Sigmoid colon (tissue), 7 donors: ENCODE data around the gene H3-3A. TPM values are rescaled to one million over a fixed set of nuclear protein-coding genes. Genes with fewer than 3 reads are reported as not detected.

Source experiments
- DNase-seq: peaks from one replicate; pipeline ENCODE4 v3.0.0-alpha.2; 2019
- H3K27ac ChIP-seq, 4 donors: fragments of 200-600 bp; sonication (generic); one replicate each; pipeline ENCODE4 v1.5.1; 2016 to 2019; ENCODE audit warnings: mild to moderate bottlenecking in 1 of 4
- H3K27me3 ChIP-seq, 3 donors: fragments of 200-600 bp; sonication (generic); one replicate each; pipeline ENCODE4 v1.5.1; 2019; ENCODE audit warnings: mild to moderate bottlenecking in 1 of 3
- H3K36me3 ChIP-seq, 4 donors: fragments of 200-600 bp; sonication (generic); one replicate each; pipeline ENCODE4 v1.5.1; 2016 to 2019
- H3K4me1 ChIP-seq, 4 donors: fragments of 200-600 bp; sonication (generic); one replicate each; pipeline ENCODE4 v1.5.1; 2017 to 2019
- H3K4me3 ChIP-seq, 4 donors: fragments of 200-600 bp; sonication (generic); one replicate each; pipeline ENCODE4 v1.5.1; 2017 to 2019; ENCODE audit warnings: mild to moderate bottlenecking in 2 of 4, moderate library complexity in 1 of 4
- H3K9me3 ChIP-seq, 4 donors: fragments of 200-600 bp in 3 of 4; sonication (generic) in 3 of 4; one replicate each; pipeline versions ENCODE4 v1.5.1 to v1.6.1; 2013 to 2019
- EP300 ChIP-seq, 4 donors: sonication (generic); formaldehyde crosslinking; IDR thresholded peaks; one replicate each; pipeline ENCODE4 v1.6.1; 2017; ENCODE audit warnings: antibody characterized with exemption in 4 of 4
- POLR2A ChIP-seq, 2 donors: fragments of 450-650 bp; IDR thresholded peaks; one replicate each; pipeline ENCODE4 v1.6.1; 2016; ENCODE audit warnings: antibody characterized with exemption in 2 of 2, mild to moderate bottlenecking in 2 of 2, moderate library complexity in 2 of 2
- POLR2AphosphoS5 ChIP-seq, 4 donors: sonication (generic); formaldehyde crosslinking; IDR thresholded peaks; one replicate each; pipeline ENCODE4 v1.6.1; 2017; ENCODE audit warnings: antibody characterized with exemption in 4 of 4
- WGBS, 2 donors: extraction: QIAGEN DNeasy Blood & Tissue Kit; methylation state at CpG; one replicate each; pipeline ENCODE4 v1.1.7; 2013; 5-methylcytosine and 5-hydroxymethylcytosine counted together
- intact Hi-C: fragments of 100-400 bp; cut with DNase I; formaldehyde crosslinking; loops from one replicate; pipeline ENCODE4 v1.15.1; 2023
- polyA plus RNA-seq, 3 donors: library from polyadenylated mRNA; stranded (reverse); fragments of 200-250 nt; gene quantifications; one replicate each; pipeline ENCODE4 v1.2.3, GENCODE V29; 2013
- total RNA-seq, 4 donors: library from RNA; depleted of rRNA; stranded (reverse); fragments of >200 nt; gene quantifications; one replicate each; pipeline ENCODE4 v1.1.0, GENCODE V29; 2016
- TF ChIP-seq, protein P1 (sequence below), 4 experiments: fragments of 450-650 bp in 3 of 4; fragments of 200-600 bp in 1 of 4; IDR thresholded peaks; one replicate each; pipeline ENCODE4 v1.5.1; 2016 to 2019; ENCODE audit warnings: antibody characterized with exemption in 4 of 4, mild to moderate bottlenecking in 3 of 4, moderate library complexity in 2 of 4
- donor health status: healthy with polysubstance abuse.
- donor health status: Bipolar disorder and iron deficiency.
- donor health status: healthy.

H3-3A gene
- total and polyA plus RNA-seq, 7 donors = 320 to 2,184 (median 452) TPM

DNA sequence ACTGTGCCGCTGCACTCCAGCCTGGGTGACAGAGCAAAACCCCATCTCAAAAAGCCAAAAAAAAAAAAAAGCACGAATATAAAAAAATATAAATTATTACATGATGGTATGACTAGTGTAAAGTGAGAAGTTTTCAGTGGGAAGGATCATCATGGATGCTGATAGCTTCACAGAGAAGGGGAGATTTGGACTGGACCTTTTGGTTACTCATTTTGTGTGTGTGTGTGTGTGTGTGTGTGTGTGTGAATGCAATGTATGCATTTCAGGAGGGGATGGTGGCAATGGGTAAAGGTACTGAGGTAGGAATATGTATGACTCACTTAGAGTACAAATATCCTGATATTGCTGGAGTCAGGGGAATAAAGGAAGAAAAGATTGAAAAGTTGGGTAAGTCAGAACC, 40.7 kb upstream of the H3-3A start:
- Histone ChIP-seq H3K36me3 (no peaks in the 10 kb centered on the region), H3K27ac (no peak overlapping the region), H3K27me3 (no peaks in the 10 kb centered on the region), H3K9me3 (no peaks in the 10 kb centered on the region), H3K4me1 (no peaks in the 10 kb centered on the region), H3K4me3 (no peak overlapping the region)
- DNase-seq = no peak
- TF ChIP-seq POLR2A (IDR thresholded peaks at IDR 0.05) (no peak), EP300 (IDR thresholded peaks at IDR 0.05) (no peak), POLR2AphosphoS5 (IDR thresholded peaks at IDR 0.05) (no peak)
- TF ChIP-seq, protein P1, sequence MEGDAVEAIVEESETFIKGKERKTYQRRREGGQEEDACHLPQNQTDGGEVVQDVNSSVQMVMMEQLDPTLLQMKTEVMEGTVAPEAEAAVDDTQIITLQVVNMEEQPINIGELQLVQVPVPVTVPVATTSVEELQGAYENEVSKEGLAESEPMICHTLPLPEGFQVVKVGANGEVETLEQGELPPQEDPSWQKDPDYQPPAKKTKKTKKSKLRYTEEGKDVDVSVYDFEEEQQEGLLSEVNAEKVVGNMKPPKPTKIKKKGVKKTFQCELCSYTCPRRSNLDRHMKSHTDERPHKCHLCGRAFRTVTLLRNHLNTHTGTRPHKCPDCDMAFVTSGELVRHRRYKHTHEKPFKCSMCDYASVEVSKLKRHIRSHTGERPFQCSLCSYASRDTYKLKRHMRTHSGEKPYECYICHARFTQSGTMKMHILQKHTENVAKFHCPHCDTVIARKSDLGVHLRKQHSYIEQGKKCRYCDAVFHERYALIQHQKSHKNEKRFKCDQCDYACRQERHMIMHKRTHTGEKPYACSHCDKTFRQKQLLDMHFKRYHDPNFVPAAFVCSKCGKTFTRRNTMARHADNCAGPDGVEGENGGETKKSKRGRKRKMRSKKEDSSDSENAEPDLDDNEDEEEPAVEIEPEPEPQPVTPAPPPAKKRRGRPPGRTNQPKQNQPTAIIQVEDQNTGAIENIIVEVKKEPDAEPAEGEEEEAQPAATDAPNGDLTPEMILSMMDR (IDR thresholded peaks at IDR 0.05) = no peak
- 46 to 53% methylated on average over 2 of the region's 2 CpGs for WGBS, 2 donors
- intact Hi-C loops = no loop called here

DNA sequence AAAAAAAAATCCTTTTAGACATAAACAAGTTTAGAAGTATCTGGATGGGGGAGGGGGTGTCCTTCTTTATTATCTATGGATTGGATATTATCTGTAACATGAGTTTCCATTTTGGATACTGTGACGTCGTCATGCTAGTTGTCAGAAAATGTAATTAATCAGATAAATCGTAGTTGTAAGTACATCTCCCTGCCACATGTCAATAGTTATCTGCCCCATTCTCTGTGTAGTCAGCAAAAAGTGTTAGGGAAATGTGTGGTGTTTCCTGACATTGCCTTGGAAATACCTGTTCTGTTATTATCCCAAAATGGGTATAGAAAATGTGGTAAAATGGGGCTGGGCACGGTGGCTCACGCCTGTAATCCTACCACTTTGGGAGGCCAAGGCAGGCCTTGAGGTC, 38.8 kb upstream of the H3-3A start:
- Histone ChIP-seq H3K9me3 (no peaks in the 10 kb centered on the region), H3K4me1 (no peaks in the 10 kb centered on the region), H3K4me3 (no peak overlapping the region), H3K27me3 (no peaks in the 10 kb centered on the region), H3K27ac (no peak overlapping the region), H3K36me3 (no peaks in the 10 kb centered on the region)
- TF ChIP-seq POLR2AphosphoS5 (IDR thresholded peaks at IDR 0.05) (no peak), EP300 (IDR thresholded peaks at IDR 0.05) (no peak), POLR2A (IDR thresholded peaks at IDR 0.05) (no peak)
- TF ChIP-seq, protein P1 (IDR thresholded peaks at IDR 0.05) = no peak
- DNase-seq = no peak
- 92 to 93% methylated on average over 5 of the region's 5 CpGs for WGBS, 2 donors
- intact Hi-C loops = no loop called here

- intact Hi-C loops = no loop called here
- no peak for DNase-seq
- no peak overlapping the region for H3K4me3 ChIP-seq
- H3K27me3 ChIP-seq = no peaks in the 10 kb centered on the region
- 42 to 56% methylated on average over 2 of the region's 2 CpGs for WGBS, 2 donors
- H3K4me1 ChIP-seq = no peaks in the 10 kb centered on the region
- TF ChIP-seq, protein P1 (IDR thresholded peaks at IDR 0.05) = no peak
- H3K36me3 ChIP-seq = no peaks in the 10 kb centered on the region
- H3K27ac ChIP-seq = no peak overlapping the region
- H3K9me3 ChIP-seq = no peaks in the 10 kb centered on the region
Measured at GRCh38 chr1:226026833-226027232, 35.7 kb upstream of the H3-3A start.

- H3K36me3 ChIP-seq = no peaks in the 10 kb centered on the region
- no peak overlapping the region for H3K4me3 ChIP-seq
- H3K27ac ChIP-seq = no peak overlapping the region
- 63 to 84% methylated on average over 5 of the region's 5 CpGs for WGBS, 2 donors
- intact Hi-C loops = no loop called here
- H3K9me3 ChIP-seq = no peaks in the 10 kb centered on the region
- no peak for DNase-seq
- no peaks in the 10 kb centered on the region for H3K27me3 ChIP-seq
- no peaks in the 10 kb centered on the region for H3K4me1 ChIP-seq
- TF ChIP-seq, protein P1 (IDR thresholded peaks at IDR 0.05) = no peak
- TF ChIP-seq POLR2A (IDR thresholded peaks at IDR 0.05) = no peak
Measured at GRCh38 chr1:226027538-226028217, 34.8 kb upstream of the H3-3A start.

GRCh38 chr1:226029093-226029496, 33.4 kb upstream of the H3-3A start:
- no peak for TF ChIP-seq POLR2AphosphoS5 (IDR thresholded peaks at IDR 0.05)
- no peak for TF ChIP-seq POLR2A (IDR thresholded peaks at IDR 0.05)
- no peak for TF ChIP-seq EP300 (IDR thresholded peaks at IDR 0.05)
- DNase-seq = no peak

More at GRCh38 chr1:226029093-226029496, 33.4 kb upstream of the H3-3A start:
- H3K27me3 ChIP-seq = no peaks in the 10 kb centered on the region
- no peaks in the 10 kb centered on the region for H3K9me3 ChIP-seq
- WGBS, 2 donors = 17 to 51% methylated on average over 7 of the region's 7 CpGs
- no peaks in the 10 kb centered on the region for H3K4me1 ChIP-seq
- no peak overlapping the region for H3K27ac ChIP-seq
- H3K4me3 ChIP-seq = no peak overlapping the region
- intact Hi-C loops = no loop called here
- H3K36me3 ChIP-seq = no peaks in the 10 kb centered on the region
